SU-DHL-6 (cell line): ENCODE data around the gene LZIC.

ENCODE experiments used
- CTCF ChIP-seq: fragments of 200-600 bp; sonication (generic); IDR thresholded peaks from one replicate; pipeline ENCODE4 v1.5.1; 2017; ENCODE audit warnings: antibody characterized with exemption, mild to moderate bottlenecking, low read length, moderate library complexity; ENCODE audit not compliant: insufficient read depth, poor library complexity, severe bottlenecking
- EZH2phosphoT487 ChIP-seq: fragments of 200-600 bp; sonication (generic), shearing (Covaris generic); conservative IDR thresholded peaks from 2 replicates; pipeline ENCODE4 v1.6.1; 2018; ENCODE audit warnings: mild to moderate bottlenecking, antibody characterized with exemption, low read length, moderate library complexity, mixed read lengths

GRCh38 chr1:9887070-9887469, 56.1 kb downstream of the LZIC start:
- TF ChIP-seq CTCF (no peak), EZH2phosphoT487 (no peak)
